ENCODE measurements around the gene CNN2.

DNA sequence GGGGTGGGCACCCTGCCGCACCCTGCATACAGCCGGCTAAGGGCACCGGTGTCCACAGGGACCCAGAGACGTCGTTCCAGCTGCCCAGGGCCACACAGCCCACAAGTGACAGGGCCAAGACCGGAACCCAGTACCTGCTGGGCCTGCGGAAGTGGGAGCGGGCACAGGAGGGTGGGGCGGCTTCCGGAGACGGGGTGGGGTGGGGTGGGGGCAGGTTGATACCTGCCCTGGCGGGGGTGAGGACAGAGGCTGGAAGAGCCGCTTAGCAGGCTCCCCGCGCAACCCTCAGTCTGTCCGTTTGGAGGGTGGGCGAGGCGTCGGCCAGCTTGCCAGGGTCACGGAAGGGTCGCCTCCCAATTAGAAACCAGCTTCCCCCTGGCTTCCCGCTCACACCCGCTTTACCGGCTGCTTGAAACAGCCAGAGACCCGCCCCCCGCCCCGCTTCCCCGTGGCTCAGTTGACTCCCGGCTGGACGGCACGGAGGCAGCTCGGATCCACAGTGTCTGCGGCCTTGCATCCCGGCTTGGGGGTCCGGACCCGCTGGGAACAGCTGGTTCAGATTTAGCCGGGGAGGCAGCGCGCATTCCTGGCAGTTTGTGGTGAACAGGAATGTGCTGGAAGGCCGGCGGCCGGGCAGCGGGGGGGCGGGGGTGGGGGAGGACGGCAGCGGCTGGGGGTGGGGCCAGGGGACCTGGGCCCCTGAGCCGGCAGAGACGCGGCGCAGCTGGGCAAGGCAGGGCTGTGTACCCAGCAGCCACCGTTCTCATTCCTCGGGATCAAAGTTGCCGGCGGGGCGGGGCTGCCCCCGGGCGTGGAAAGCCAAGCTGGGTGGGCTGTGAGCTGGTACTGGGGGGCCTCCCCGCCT lies 1.9 kb downstream of the CNN2 start:
- TF ChIP-seq, protein P1, sequence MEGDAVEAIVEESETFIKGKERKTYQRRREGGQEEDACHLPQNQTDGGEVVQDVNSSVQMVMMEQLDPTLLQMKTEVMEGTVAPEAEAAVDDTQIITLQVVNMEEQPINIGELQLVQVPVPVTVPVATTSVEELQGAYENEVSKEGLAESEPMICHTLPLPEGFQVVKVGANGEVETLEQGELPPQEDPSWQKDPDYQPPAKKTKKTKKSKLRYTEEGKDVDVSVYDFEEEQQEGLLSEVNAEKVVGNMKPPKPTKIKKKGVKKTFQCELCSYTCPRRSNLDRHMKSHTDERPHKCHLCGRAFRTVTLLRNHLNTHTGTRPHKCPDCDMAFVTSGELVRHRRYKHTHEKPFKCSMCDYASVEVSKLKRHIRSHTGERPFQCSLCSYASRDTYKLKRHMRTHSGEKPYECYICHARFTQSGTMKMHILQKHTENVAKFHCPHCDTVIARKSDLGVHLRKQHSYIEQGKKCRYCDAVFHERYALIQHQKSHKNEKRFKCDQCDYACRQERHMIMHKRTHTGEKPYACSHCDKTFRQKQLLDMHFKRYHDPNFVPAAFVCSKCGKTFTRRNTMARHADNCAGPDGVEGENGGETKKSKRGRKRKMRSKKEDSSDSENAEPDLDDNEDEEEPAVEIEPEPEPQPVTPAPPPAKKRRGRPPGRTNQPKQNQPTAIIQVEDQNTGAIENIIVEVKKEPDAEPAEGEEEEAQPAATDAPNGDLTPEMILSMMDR (IDR thresholded peaks at IDR 0.05): no peak
- TF ChIP-seq, protein P2, sequence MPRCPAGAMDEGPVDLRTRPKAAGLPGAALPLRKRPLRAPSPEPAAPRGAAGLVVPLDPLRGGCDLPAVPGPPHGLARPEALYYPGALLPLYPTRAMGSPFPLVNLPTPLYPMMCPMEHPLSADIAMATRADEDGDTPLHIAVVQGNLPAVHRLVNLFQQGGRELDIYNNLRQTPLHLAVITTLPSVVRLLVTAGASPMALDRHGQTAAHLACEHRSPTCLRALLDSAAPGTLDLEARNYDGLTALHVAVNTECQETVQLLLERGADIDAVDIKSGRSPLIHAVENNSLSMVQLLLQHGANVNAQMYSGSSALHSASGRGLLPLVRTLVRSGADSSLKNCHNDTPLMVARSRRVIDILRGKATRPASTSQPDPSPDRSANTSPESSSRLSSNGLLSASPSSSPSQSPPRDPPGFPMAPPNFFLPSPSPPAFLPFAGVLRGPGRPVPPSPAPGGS (IDR thresholded peaks at IDR 0.05): no peak
- TF ChIP-seq HDAC2 (IDR thresholded peaks at IDR 0.05): no peak
- TF ChIP-seq NR3C1 (IDR thresholded peaks at IDR 0.05): no peak
- no peak for TF ChIP-seq RFX5 (IDR thresholded peaks at IDR 0.05)
- TF ChIP-seq, protein P3, sequence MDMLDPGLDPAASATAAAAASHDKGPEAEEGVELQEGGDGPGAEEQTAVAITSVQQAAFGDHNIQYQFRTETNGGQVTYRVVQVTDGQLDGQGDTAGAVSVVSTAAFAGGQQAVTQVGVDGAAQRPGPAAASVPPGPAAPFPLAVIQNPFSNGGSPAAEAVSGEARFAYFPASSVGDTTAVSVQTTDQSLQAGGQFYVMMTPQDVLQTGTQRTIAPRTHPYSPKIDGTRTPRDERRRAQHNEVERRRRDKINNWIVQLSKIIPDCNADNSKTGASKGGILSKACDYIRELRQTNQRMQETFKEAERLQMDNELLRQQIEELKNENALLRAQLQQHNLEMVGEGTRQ (IDR thresholded peaks at IDR 0.05): no peak
- TF ChIP-seq MAZ (IDR thresholded peaks at IDR 0.05; ENCODE audit: borderline replicate concordance, low read depth, low read length): no peak
- 0 out of 2 replicates have a peak, but pooled peaks have one; percentile 15 for TF ChIP-seq POLR2A (IDR thresholded peaks at IDR 0.05; ENCODE audit: low read length)
- TF ChIP-seq RAD21 (conservative IDR thresholded peaks at IDR 0.05 in 1 of 2, IDR thresholded peaks at IDR 0.05 in 1 of 2): no peak
- no peak for TF ChIP-seq EP300 (IDR thresholded peaks at IDR 0.05)
- TF ChIP-seq, protein P4, sequence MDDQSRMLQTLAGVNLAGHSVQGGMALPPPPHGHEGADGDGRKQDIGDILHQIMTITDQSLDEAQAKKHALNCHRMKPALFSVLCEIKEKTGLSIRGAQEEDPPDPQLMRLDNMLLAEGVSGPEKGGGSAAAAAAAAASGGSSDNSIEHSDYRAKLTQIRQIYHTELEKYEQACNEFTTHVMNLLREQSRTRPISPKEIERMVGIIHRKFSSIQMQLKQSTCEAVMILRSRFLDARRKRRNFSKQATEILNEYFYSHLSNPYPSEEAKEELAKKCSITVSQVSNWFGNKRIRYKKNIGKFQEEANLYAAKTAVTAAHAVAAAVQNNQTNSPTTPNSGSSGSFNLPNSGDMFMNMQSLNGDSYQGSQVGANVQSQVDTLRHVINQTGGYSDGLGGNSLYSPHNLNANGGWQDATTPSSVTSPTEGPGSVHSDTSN (IDR thresholded peaks at IDR 0.05): no peak
- TF ChIP-seq MAFK (IDR thresholded peaks at IDR 0.05; ENCODE audit: partially characterized antibody): no peak
- TF ChIP-seq, protein P5, sequence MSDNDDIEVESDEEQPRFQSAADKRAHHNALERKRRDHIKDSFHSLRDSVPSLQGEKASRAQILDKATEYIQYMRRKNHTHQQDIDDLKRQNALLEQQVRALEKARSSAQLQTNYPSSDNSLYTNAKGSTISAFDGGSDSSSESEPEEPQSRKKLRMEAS (IDR thresholded peaks at IDR 0.05): no peak
- no peak for TF ChIP-seq EHF (CRISPR knock-in tag; IDR thresholded peaks at IDR 0.05)
